HTERT RPE-1 (cell line): Measurements from ENCODE around the gene PTPN20.

Experiments
- in situ Hi-C: fragments of 300-500 bp; cut with MboI; formaldehyde crosslinking; loops from 4 replicates; pipeline ENCODE4 v1.14.3; 2020; ENCODE audit warnings: low sequenced_read_pairs

The PTPN20 gene

GRCh38 chr10:47031901-47032465, 120.8 kb downstream of the PTPN20 start:
- in situ Hi-C loops, result no loop called here

GRCh38 chr10:47033081-47033480, 121.9 kb downstream of the PTPN20 start:
- in situ Hi-C loops, result no loop called here

- in situ Hi-C loops, result no loop called here
Measured at GRCh38 chr10:47033541-47034270, 122.5 kb downstream of the PTPN20 start.

- in situ Hi-C loops, result no loop called here
Measured at GRCh38 chr10:47034441-47035051, 123.3 kb downstream of the PTPN20 start.

- in situ Hi-C loops, result no loop called here
Measured at GRCh38 chr10:47035171-47035818, 124.1 kb downstream of the PTPN20 start.

GRCh38 chr10:47035819-47036337, 124.7 kb downstream of the PTPN20 start:
- in situ Hi-C loops, result no loop called here

GRCh38 chr10:47036771-47037170, 125.5 kb downstream of the PTPN20 start:
- in situ Hi-C loops, result no loop called here

GRCh38 chr10:47037654-47038425, 126.6 kb downstream of the PTPN20 start:
- in situ Hi-C loops, result no loop called here

GRCh38 chr10:47038881-47039561, 127.8 kb downstream of the PTPN20 start:
- in situ Hi-C loops, result no loop called here

- in situ Hi-C loops, result no loop called here
Measured at GRCh38 chr10:47039562-47039913, 128.3 kb downstream of the PTPN20 start.

GRCh38 chr10:47040041-47040491, 128.8 kb downstream of the PTPN20 start:
- in situ Hi-C loops, result no loop called here

- in situ Hi-C loops, result no loop called here
Measured at GRCh38 chr10:47040681-47041080, 129.5 kb downstream of the PTPN20 start.

- in situ Hi-C loops, result no loop called here
Measured at GRCh38 chr10:47041396-47042198, 130.4 kb downstream of the PTPN20 start.

GRCh38 chr10:47042199-47042473, 130.9 kb downstream of the PTPN20 start:
- in situ Hi-C loops, result no loop called here

GRCh38 chr10:47042780-47043750, 131.8 kb downstream of the PTPN20 start:
- in situ Hi-C loops, result no loop called here

GRCh38 chr10:47043928-47044538, 132.8 kb downstream of the PTPN20 start:
- in situ Hi-C loops, result no loop called here

GRCh38 chr10:47044741-47045140, 133.5 kb downstream of the PTPN20 start:
- in situ Hi-C loops, result no loop called here

- in situ Hi-C loops, result no loop called here
Measured at GRCh38 chr10:47045331-47045861, 134.2 kb downstream of the PTPN20 start.
